ENCODE results near the gene ABHD16B. TPM values are rescaled to one million over a fixed set of nuclear protein-coding genes. Genes with fewer than 3 reads are reported as not detected.

Gene ABHD16B
- total and polyA plus RNA-seq, 2 of the 13 experiments (the other 11 are each of a cell fraction or from before 2014, with no cell fraction given): not detected

GRCh38 chr20:63894358-63895201 is 33.3 kb downstream of the ABHD16B start, which contains the start of gene DNAJC5 (continued):
- TF ChIP-seq ZNF318 (CRISPR knock-in tag; IDR thresholded peaks at IDR 0.05) (peak; percentile 88; the same call in 1 of the 2 replicates), ATAD3A (CRISPR knock-in tag; IDR thresholded peaks at IDR 0.05) (no peak), ZBTB25 (CRISPR knock-in tag; IDR thresholded peaks at IDR 0.05) (peak; percentile 80; the same call in 1 of the 2 replicates), ZNF205 (CRISPR knock-in tag; IDR thresholded peaks at IDR 0.05) (peak; percentile 68; the same call in 1 of the 2 replicates), NR1H2 (CRISPR knock-in tag; IDR thresholded peaks at IDR 0.05; ENCODE audit: borderline replicate concordance, low read depth) (no peak), KLF12 (CRISPR knock-in tag; IDR thresholded peaks at IDR 0.05; ENCODE audit: borderline replicate concordance) (peak; percentile 45), ZNF251 (CRISPR knock-in tag; IDR thresholded peaks at IDR 0.05) (no peak), TSC22D2 (CRISPR knock-in tag; IDR thresholded peaks at IDR 0.05; ENCODE audit: borderline replicate concordance) (peak; percentile 62; the same call in 1 of the 2 replicates), ZNF296 (CRISPR knock-in tag; conservative IDR thresholded peaks at IDR 0.05) (peak; percentile 89), ZXDC (CRISPR knock-in tag; IDR thresholded peaks at IDR 0.05) (peak; percentile 90; the same call in 1 of the 2 replicates), ZBTB37 (CRISPR knock-in tag; IDR thresholded peaks at IDR 0.05) (no peak), RARA (CRISPR knock-in tag; IDR thresholded peaks at IDR 0.05) (peak; percentile 22), ZNF556 (CRISPR knock-in tag; IDR thresholded peaks at IDR 0.05; ENCODE audit: borderline replicate concordance) (peak; percentile 80; the same call in 1 of the 2 replicates), ZNF83 (CRISPR knock-in tag; IDR thresholded peaks at IDR 0.05; ENCODE audit: borderline replicate concordance) (peak; percentile 24; the same call in 1 of the 2 replicates), ZNF124 (CRISPR knock-in tag; IDR thresholded peaks at IDR 0.05) (peak; percentile 54; the same call in 1 of the 2 replicates)

All from HepG2 (cell line).